HL-60 (cell line): ENCODE results near the gene IL1RAPL2.
A peak's percentile ranks its signal among the peaks of the same experiment; 100 is the strongest.

Experiments
- DNase-seq, 2 experiments: peaks; one replicate each; pipeline ENCODE4 v3.0.0-alpha.2; 2010 to 2020; ENCODE audit warnings: low read depth in 1 of 2, low spot score in 1 of 2
- H3K27ac ChIP-seq: fragments of 250-450 bp; sonication (Bioruptor Pico); replicated peaks from 2 replicates; pipeline ENCODE4 v1.5.1; 2020; ENCODE audit warnings: mild to moderate bottlenecking, moderate library complexity
- H3K27me3 ChIP-seq: fragments of 250-450 bp; sonication (Bioruptor Pico); 2 replicates; pipeline ENCODE4 v1.5.1; 2021; ENCODE audit warnings: mild to moderate bottlenecking, moderate library complexity; ENCODE audit not compliant: insufficient read depth, poor library complexity, severe bottlenecking
- H3K4me3 ChIP-seq: replicated peaks from 2 replicates; pipeline ENCODE4 v1.5.1; 2011; ENCODE audit warnings: mild to moderate bottlenecking, control low read depth, low read length; ENCODE audit not compliant: insufficient read depth
- GABPA ChIP-seq: IDR thresholded peaks from 2 replicates; pipeline ENCODE4 v1.6.1; 2012; ENCODE audit warnings: low read depth
- POLR2AphosphoS5 ChIP-seq: IDR thresholded peaks from 2 replicates; pipeline ENCODE4 v1.6.1; 2012; ENCODE audit warnings: low read depth
- SPI1 ChIP-seq: IDR thresholded peaks from 2 replicates; pipeline ENCODE4 v1.6.1; 2012; ENCODE audit warnings: low read depth, mild to moderate bottlenecking, borderline replicate concordance
- TF ChIP-seq, protein P1 (sequence below): IDR thresholded peaks from one replicate; pipeline ENCODE4 v1.5.1; 2011; ENCODE audit warnings: low read length, control low read depth, inconsistent platforms; ENCODE audit not compliant: insufficient read depth
- TF ChIP-seq, protein P2 (sequence below): IDR thresholded peaks from 2 replicates; pipeline ENCODE4 v1.6.1; 2012; ENCODE audit warnings: low read depth; ENCODE audit not compliant: insufficient replicate concordance

The IL1RAPL2 gene

GRCh38 chrX:104922206-104922621 lies 356.2 kb downstream of the IL1RAPL2 start:
- TF ChIP-seq POLR2AphosphoS5: no peak
- TF ChIP-seq, protein P1, sequence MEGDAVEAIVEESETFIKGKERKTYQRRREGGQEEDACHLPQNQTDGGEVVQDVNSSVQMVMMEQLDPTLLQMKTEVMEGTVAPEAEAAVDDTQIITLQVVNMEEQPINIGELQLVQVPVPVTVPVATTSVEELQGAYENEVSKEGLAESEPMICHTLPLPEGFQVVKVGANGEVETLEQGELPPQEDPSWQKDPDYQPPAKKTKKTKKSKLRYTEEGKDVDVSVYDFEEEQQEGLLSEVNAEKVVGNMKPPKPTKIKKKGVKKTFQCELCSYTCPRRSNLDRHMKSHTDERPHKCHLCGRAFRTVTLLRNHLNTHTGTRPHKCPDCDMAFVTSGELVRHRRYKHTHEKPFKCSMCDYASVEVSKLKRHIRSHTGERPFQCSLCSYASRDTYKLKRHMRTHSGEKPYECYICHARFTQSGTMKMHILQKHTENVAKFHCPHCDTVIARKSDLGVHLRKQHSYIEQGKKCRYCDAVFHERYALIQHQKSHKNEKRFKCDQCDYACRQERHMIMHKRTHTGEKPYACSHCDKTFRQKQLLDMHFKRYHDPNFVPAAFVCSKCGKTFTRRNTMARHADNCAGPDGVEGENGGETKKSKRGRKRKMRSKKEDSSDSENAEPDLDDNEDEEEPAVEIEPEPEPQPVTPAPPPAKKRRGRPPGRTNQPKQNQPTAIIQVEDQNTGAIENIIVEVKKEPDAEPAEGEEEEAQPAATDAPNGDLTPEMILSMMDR: peak; percentile 99
- Histone ChIP-seq H3K27ac (no peak overlapping the region), H3K4me3 (no peak overlapping the region), H3K27me3 (no peaks in the 10 kb centered on the region)
- DNase-seq: peak; percentile 49 to 79

DNA sequence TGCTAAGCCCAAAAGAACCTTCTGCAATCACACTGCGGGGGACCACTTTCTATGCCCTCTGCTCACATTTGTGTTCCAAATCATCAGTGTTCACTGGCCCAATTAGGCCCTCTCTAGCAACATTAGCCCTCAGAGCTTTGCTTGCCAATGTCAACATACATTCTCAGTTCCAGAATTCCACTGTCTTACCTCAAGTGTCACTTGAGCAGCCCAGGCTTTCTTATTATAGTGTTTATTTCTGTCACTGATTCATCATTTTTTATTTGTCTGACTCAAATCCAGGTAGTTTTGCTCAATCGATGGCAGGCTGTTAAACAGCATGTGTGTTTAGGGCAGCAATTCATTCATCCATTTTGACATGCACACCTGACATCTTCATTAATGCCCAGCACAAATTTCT lies 363.3 kb downstream of the IL1RAPL2 start:
- DNase-seq: no peak
- TF ChIP-seq GABPA (no peak), SPI1 (no peak), POLR2AphosphoS5 (no peak)
- TF ChIP-seq, protein P2, sequence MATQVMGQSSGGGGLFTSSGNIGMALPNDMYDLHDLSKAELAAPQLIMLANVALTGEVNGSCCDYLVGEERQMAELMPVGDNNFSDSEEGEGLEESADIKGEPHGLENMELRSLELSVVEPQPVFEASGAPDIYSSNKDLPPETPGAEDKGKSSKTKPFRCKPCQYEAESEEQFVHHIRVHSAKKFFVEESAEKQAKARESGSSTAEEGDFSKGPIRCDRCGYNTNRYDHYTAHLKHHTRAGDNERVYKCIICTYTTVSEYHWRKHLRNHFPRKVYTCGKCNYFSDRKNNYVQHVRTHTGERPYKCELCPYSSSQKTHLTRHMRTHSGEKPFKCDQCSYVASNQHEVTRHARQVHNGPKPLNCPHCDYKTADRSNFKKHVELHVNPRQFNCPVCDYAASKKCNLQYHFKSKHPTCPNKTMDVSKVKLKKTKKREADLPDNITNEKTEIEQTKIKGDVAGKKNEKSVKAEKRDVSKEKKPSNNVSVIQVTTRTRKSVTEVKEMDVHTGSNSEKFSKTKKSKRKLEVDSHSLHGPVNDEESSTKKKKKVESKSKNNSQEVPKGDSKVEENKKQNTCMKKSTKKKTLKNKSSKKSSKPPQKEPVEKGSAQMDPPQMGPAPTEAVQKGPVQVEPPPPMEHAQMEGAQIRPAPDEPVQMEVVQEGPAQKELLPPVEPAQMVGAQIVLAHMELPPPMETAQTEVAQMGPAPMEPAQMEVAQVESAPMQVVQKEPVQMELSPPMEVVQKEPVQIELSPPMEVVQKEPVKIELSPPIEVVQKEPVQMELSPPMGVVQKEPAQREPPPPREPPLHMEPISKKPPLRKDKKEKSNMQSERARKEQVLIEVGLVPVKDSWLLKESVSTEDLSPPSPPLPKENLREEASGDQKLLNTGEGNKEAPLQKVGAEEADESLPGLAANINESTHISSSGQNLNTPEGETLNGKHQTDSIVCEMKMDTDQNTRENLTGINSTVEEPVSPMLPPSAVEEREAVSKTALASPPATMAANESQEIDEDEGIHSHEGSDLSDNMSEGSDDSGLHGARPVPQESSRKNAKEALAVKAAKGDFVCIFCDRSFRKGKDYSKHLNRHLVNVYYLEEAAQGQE: no peak
- TF ChIP-seq, protein P1: no peak
- H3K27ac ChIP-seq: no peak overlapping the region
- no peaks in the 10 kb centered on the region for H3K27me3 ChIP-seq
- no peak overlapping the region for H3K4me3 ChIP-seq

DNA sequence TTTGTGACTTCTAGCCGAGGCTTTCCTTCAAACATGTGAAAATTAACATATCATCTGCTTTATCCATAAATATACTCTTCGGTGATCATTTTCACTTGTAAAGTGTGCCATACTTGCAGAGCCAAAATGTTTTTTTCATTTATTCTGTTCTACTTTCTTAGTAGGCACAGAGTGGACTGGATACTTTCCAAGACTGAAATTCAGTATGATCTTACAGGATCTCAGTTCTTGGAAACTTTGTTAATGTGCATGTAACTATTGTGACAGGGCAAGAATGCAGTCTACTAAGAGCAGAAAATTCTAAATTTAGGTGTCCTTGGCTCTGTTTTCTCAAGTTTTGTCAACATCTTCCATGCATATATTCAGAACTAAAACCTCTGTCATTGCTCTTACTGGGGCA lies 369.6 kb downstream of the IL1RAPL2 start:
- H3K4me3 ChIP-seq: no peak overlapping the region
- H3K27me3 ChIP-seq: no peaks in the 10 kb centered on the region
- TF ChIP-seq, protein P2: no peak
- TF ChIP-seq, protein P1: no peak
- TF ChIP-seq POLR2AphosphoS5: no peak
- TF ChIP-seq GABPA: no peak
- TF ChIP-seq SPI1: no peak
- no peak overlapping the region for H3K27ac ChIP-seq
- DNase-seq: no peak

DNA sequence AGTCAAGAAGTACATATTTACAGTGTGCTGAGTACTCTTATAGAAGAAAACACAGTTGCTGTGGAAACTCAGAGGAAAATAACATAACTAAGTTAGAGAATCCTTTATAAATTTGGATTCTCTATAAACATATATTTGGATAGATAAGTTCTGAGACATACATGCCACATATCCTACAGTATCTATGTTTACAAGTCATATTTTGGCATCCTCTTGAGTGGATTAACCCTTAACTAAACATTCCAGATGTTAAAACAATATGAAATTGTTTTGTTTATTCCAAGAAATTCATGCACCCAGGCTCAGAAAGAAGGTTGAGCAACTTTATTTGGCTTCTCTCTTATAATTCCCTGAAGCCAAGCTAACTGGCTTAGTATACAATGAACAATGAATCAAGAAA lies 387.3 kb downstream of the IL1RAPL2 start:
- no peak for TF ChIP-seq GABPA
- TF ChIP-seq, protein P2: no peak
- no peak for TF ChIP-seq POLR2AphosphoS5
- TF ChIP-seq, protein P1: no peak
- no peak for TF ChIP-seq SPI1

More for the DNA sequence above, 387.3 kb downstream of the IL1RAPL2 start:
- no peaks in the 10 kb centered on the region for H3K27me3 ChIP-seq
- no peak for DNase-seq
- H3K4me3 ChIP-seq: no peak overlapping the region
- no peak overlapping the region for H3K27ac ChIP-seq
